B cell (primary cell): ENCODE measurements around the gene FAM217A.

Source experiments
- CTCF ChIP-seq: fragments of 200-600 bp; IDR thresholded peaks from one replicate; pipeline ENCODE4 v1.8.0; 2022; ENCODE audit warnings: antibody characterized with exemption, mild to moderate bottlenecking
- EZH2 ChIP-seq: IDR thresholded peaks from 2 replicates; pipeline ENCODE4 v1.6.1; 2012; ENCODE audit warnings: borderline replicate concordance, low read depth, mild to moderate bottlenecking, moderate library complexity, low read length; ENCODE audit not compliant: insufficient read depth, poor library complexity, severe bottlenecking

- TF ChIP-seq EZH2, result no peak
- no peak for TF ChIP-seq CTCF
Observed at GRCh38 chr6:4093288-4093687, 14.4 kb upstream of the FAM217A start.
